Prostate gland (tissue), 2 donors: ENCODE data around the gene AHR. TPM values are rescaled to one million over a fixed set of nuclear protein-coding genes. Genes with fewer than 3 reads are reported as not detected.

Experiments
- DNase-seq: peaks from one replicate; pipeline ENCODE4 v3.0.0-alpha.2; 2019; ENCODE audit warnings: low spot score
- H3K27ac ChIP-seq, 2 donors: fragments of 200-600 bp; sonication (generic); 2 replicates each; pipeline ENCODE4 v1.5.1; 2017 to 2019
- H3K27me3 ChIP-seq: fragments of 200-600 bp; sonication (generic); replicated peaks from 2 replicates; pipeline ENCODE4 v1.5.1; 2019; ENCODE audit not compliant: insufficient read depth
- H3K36me3 ChIP-seq, 2 donors: fragments of 200-600 bp; sonication (generic); 1 replicate in 1 of 2; 2 replicates in 1 of 2; pipeline versions ENCODE4 v1.5.1 to v1.8.1; 2017 to 2019
- H3K4me1 ChIP-seq: fragments of 200-600 bp; sonication (generic); replicated peaks from 2 replicates; pipeline ENCODE4 v1.5.1; 2019
- H3K4me3 ChIP-seq, 2 donors: fragments of 200-600 bp; sonication (generic); 2 replicates each; pipeline ENCODE4 v1.5.1; 2017 to 2019
- H3K9me3 ChIP-seq: fragments of 200-600 bp; sonication (generic); 2 replicates; pipeline ENCODE4 v1.5.1; 2017
- CTCF ChIP-seq, 4 experiments: fragments of 200-600 bp in 2 of 4; fragments of 450-650 bp in 2 of 4; sonication (generic) in 2 of 4; IDR thresholded peaks; 1 replicate in 3 of 4; 2 replicates in 1 of 4; pipeline ENCODE4 v1.5.1; 2016 to 2019; ENCODE audit warnings: antibody characterized with exemption in 4 of 4, mild to moderate bottlenecking in 2 of 4, moderate library complexity in 2 of 4
- POLR2A ChIP-seq: fragments of 450-650 bp; IDR thresholded peaks from one replicate; pipeline ENCODE4 v1.6.1; 2016; ENCODE audit warnings: antibody characterized with exemption, mild to moderate bottlenecking
- POLR2AphosphoS5 ChIP-seq: sonication (generic); formaldehyde crosslinking; IDR thresholded peaks from one replicate; pipeline ENCODE4 v1.6.1; 2017; ENCODE audit warnings: antibody characterized with exemption
- WGBS: methylation state at CpG from one replicate; pipeline ENCODE4 v1.1.5; 2018; 5-methylcytosine and 5-hydroxymethylcytosine counted together
- intact Hi-C: fragments of 100-400 bp; cut with DNase I; formaldehyde crosslinking; loops from one replicate; pipeline ENCODE4 v1.14.2; 2022
- total RNA-seq, 2 donors: library from RNA; depleted of rRNA; stranded (reverse); fragments of >200 nt; gene quantifications; one replicate each; pipeline ENCODE4 v1.1.0, GENCODE V29; 2016

AHR gene
- total RNA-seq, 2 donors from 2014 or later, result 49.4 to 55.7 TPM

- intact Hi-C loops, result no loop called here
- no peak for DNase-seq
- Histone ChIP-seq H3K4me3 (no peak overlapping the region), H3K27ac (no peak overlapping the region), H3K36me3 (no peaks in the 10 kb centered on the region), H3K9me3 (no peaks in the 10 kb centered on the region), H3K27me3 (no peaks in the 10 kb centered on the region), H3K4me1 (no peaks in the 10 kb centered on the region)
- no peak for TF ChIP-seq CTCF (IDR thresholded peaks at IDR 0.05)
- no peak for TF ChIP-seq POLR2A
Measured at GRCh38 chr7:17333221-17333620, 34.8 kb downstream of the AHR start.

DNA sequence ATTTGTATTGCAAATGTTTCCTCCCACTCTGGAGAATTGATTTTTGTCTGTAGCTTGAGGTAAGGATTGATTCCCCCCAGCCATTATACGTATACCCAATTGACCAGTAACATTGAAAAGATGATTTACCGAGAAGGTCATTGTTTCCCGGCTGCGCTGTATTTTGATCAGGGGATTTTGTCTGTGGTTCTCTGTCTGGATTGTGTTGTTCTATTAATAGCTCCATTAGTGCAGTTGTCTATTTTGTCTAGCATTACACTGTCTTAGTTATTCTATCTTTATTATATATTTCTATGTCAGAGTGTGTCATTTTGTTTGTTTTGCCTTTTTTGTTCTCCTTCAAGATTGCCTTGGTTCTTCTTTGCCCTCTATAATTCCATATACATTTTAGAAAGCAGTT lies 37.7 kb downstream of the AHR start:
- intact Hi-C loops, result no loop called here
- H3K9me3 ChIP-seq, result no peaks in the 10 kb centered on the region
- no peak overlapping the region for H3K4me3 ChIP-seq
- 96% methylated on average over 4 of the region's 4 CpGs for WGBS
- no peaks in the 10 kb centered on the region for H3K27me3 ChIP-seq
- TF ChIP-seq CTCF (IDR thresholded peaks at IDR 0.05) (no peak), POLR2AphosphoS5 (no peak), POLR2A (no peak)
- no peaks in the 10 kb centered on the region for H3K4me1 ChIP-seq
- H3K36me3 ChIP-seq, result no peaks in the 10 kb centered on the region
- no peak overlapping the region for H3K27ac ChIP-seq
- no peak for DNase-seq

DNA sequence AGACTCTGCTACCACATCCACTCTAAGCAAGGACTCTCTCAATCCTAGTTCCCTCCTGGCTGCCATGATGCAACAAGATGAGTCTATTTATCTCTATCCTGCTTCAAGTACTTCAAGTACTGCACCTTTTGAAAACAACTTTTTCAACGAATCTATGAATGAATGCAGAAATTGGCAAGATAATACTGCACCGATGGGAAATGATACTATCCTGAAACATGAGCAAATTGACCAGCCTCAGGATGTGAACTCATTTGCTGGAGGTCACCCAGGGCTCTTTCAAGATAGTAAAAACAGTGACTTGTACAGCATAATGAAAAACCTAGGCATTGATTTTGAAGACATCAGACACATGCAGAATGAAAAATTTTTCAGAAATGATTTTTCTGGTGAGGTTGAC lies 40.7 kb downstream of the AHR start:
- DNase-seq, result no peak
- intact Hi-C loops, result no loop called here
- H3K4me3 ChIP-seq, result no peak overlapping the region
- H3K36me3 ChIP-seq, result no peaks in the 10 kb centered on the region
- H3K27ac ChIP-seq, result no peak overlapping the region
- no peaks in the 10 kb centered on the region for H3K9me3 ChIP-seq
- H3K4me1 ChIP-seq, result no peaks in the 10 kb centered on the region
- no peaks in the 10 kb centered on the region for H3K27me3 ChIP-seq
- WGBS, result 75% methylated on average over 2 of the region's 2 CpGs
- no peak for TF ChIP-seq CTCF (IDR thresholded peaks at IDR 0.05)
- TF ChIP-seq POLR2AphosphoS5, result no peak
- TF ChIP-seq POLR2A, result no peak

DNA sequence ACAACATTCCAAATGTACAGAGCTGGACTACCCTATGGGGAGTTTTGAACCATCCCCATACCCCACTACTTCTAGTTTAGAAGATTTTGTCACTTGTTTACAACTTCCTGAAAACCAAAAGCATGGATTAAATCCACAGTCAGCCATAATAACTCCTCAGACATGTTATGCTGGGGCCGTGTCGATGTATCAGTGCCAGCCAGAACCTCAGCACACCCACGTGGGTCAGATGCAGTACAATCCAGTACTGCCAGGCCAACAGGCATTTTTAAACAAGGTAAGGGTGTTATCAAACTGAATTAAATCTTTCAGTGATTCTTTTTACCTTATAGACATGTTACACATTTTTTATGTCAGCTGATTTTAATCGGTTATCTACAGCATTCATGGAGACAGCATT lies 41.5 kb downstream of the AHR start:
- H3K27me3 ChIP-seq, result no peaks in the 10 kb centered on the region
- TF ChIP-seq POLR2A, result no peak
- no peak for TF ChIP-seq CTCF (IDR thresholded peaks at IDR 0.05)
- no peak for TF ChIP-seq POLR2AphosphoS5
- H3K27ac ChIP-seq, result no peak overlapping the region
- no peak for DNase-seq
- no peaks in the 10 kb centered on the region for H3K36me3 ChIP-seq
- 85% methylated on average over 4 of the region's 4 CpGs for WGBS
- no peaks in the 10 kb centered on the region for H3K4me1 ChIP-seq
- H3K4me3 ChIP-seq, result no peak overlapping the region
- no peaks in the 10 kb centered on the region for H3K9me3 ChIP-seq
- intact Hi-C loops, result no loop called here

- no peak for DNase-seq
- H3K36me3 ChIP-seq, result no peaks in the 10 kb centered on the region
- 74% methylated on average over 1 of the region's 1 CpG for WGBS
- H3K4me3 ChIP-seq, result no peak overlapping the region
- no peaks in the 10 kb centered on the region for H3K4me1 ChIP-seq
- H3K27ac ChIP-seq, result no peak overlapping the region
- TF ChIP-seq POLR2A, result no peak
- TF ChIP-seq POLR2AphosphoS5, result no peak
- no peak for TF ChIP-seq CTCF (IDR thresholded peaks at IDR 0.05)
- no peaks in the 10 kb centered on the region for H3K27me3 ChIP-seq
- intact Hi-C loops, result no loop called here
- H3K9me3 ChIP-seq, result no peaks in the 10 kb centered on the region
Measured at GRCh38 chr7:17340655-17341054, 42.2 kb downstream of the AHR start.
